22Rv1 (cell line): ENCODE data around the gene GHRHR.

Experiments used
- H3K27ac ChIP-seq: fragments of 450-650 bp; 2 replicates; pipeline ENCODE4 v1.5.1; 2017
- CTCF ChIP-seq: fragments of 450-650 bp; IDR thresholded peaks from 2 replicates; pipeline ENCODE4 v1.5.1; 2017; ENCODE audit warnings: mild to moderate bottlenecking
- ZFX ChIP-seq: fragments of 450-650 bp; IDR thresholded peaks from 2 replicates; pipeline ENCODE4 v1.6.1; 2017; ENCODE audit warnings: antibody characterized with exemption, borderline replicate concordance

Gene GHRHR

GRCh38 chr7:30973791-30974604 is 10.2 kb downstream of the GHRHR start:
- no peak overlapping the region for H3K27ac ChIP-seq
- TF ChIP-seq CTCF (no peak), ZFX (no peak)

- TF ChIP-seq ZFX = no peak
- TF ChIP-seq CTCF = peak; percentile 93
- no peak overlapping the region for H3K27ac ChIP-seq
Observed at GRCh38 chr7:30974605-30975255, 11.0 kb downstream of the GHRHR start.

- no peak overlapping the region for H3K27ac ChIP-seq
- TF ChIP-seq ZFX (no peak), CTCF (no peak)
Observed at GRCh38 chr7:30975256-30975899, 11.6 kb downstream of the GHRHR start.

- no peak overlapping the region for H3K27ac ChIP-seq
- TF ChIP-seq ZFX = no peak
- TF ChIP-seq CTCF = no peak
Observed at GRCh38 chr7:30976381-30976780, 12.6 kb downstream of the GHRHR start.

GRCh38 chr7:30977222-30977621 is 13.5 kb downstream of the GHRHR start:
- H3K27ac ChIP-seq = no peak overlapping the region
- no peak for TF ChIP-seq CTCF
- no peak for TF ChIP-seq ZFX

GRCh38 chr7:30977896-30978564 is 14.3 kb downstream of the GHRHR start:
- TF ChIP-seq ZFX (no peak), CTCF (peak; percentile 88)

More at GRCh38 chr7:30977896-30978564, 14.3 kb downstream of the GHRHR start:
- no peak overlapping the region for H3K27ac ChIP-seq
